Measurements from ENCODE around the gene CFAP119. TPM values are rescaled to one million over a fixed set of nuclear protein-coding genes. Genes with fewer than 3 reads are reported as not detected.

The CFAP119 gene
- total and polyA plus RNA-seq, 2 donors from 2014 or later: 12.2 to 13.5 TPM

DNA sequence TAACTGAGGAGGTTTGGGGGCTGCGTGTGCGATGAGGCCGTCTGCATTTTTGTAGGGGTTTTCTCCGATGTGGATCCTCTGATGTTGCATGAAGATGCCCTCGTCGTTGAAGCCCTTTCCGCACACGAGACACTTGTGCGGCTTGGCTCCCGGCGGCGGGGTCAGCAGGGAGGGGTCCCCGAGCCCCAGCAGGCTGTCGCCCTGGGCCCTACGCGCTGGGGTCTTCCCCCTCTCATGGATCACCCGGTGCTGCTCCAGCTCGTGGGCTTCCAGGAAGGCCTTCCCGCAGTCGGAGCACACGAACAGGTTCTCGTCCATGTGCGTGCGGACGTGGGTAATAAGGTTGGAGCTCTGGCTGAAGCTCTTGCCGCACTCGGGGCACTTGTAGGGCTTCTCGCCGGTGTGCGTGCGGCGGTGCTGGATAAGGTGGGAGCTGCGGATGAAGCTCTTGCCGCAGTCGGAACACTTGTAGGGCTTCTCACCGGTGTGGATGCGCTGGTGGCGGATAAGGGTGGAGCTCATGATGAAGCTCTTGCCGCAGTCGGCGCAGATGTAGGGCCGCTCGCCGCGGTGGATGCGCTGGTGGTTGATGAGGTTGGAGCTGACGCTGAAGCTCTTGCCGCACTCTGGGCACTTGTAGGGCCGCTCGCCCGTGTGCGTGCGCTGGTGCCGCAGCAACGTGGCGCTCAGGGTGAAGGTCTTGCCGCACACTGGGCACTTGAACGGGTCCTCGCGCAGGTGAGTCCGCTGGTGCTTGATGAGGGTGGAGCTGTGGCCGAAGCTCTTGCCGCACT lies 20.8 kb upstream of the CFAP119 start:
- no peak overlapping the region for H3K4me3 ChIP-seq (ENCODE audit: low read length in 3 of 3)
- DNase-seq (peak in 1 of 5 donors; percentile 25), FAIRE-seq (no peak)
- no peaks in the 10 kb centered on the region for H3K27me3 ChIP-seq (ENCODE audit: control insufficient read depth, insufficient read depth, low read length)
- no peak overlapping the region for H3K27ac ChIP-seq (ENCODE audit: low read depth in 2 of 2, low read length in 2 of 2)
- H3K36me3 ChIP-seq (ENCODE audit: control insufficient read depth in 2 of 3, insufficient read depth in 3 of 3, low read length in 3 of 3): peaks cover 0 to 9% (median 5%) of the 10 kb centered on the region in 3 donors
- no peak overlapping the region for H3K9ac ChIP-seq (ENCODE audit: low read length in 3 of 3)
- H3K4me1 ChIP-seq (ENCODE audit: control insufficient read depth in 2 of 3, insufficient read depth in 2 of 3, low read depth in 1 of 3, low read length in 3 of 3): peaks cover 0 to 3% (median 0%) of the 10 kb centered on the region in 3 donors
- no peaks in the 10 kb centered on the region for H3K9me3 ChIP-seq (ENCODE audit: control insufficient read depth in 2 of 3, insufficient read depth in 1 of 3, low read length in 3 of 3)
- intact Hi-C loops (cut with DNase I): no loop called here
- TF ChIP-seq, protein P1, sequence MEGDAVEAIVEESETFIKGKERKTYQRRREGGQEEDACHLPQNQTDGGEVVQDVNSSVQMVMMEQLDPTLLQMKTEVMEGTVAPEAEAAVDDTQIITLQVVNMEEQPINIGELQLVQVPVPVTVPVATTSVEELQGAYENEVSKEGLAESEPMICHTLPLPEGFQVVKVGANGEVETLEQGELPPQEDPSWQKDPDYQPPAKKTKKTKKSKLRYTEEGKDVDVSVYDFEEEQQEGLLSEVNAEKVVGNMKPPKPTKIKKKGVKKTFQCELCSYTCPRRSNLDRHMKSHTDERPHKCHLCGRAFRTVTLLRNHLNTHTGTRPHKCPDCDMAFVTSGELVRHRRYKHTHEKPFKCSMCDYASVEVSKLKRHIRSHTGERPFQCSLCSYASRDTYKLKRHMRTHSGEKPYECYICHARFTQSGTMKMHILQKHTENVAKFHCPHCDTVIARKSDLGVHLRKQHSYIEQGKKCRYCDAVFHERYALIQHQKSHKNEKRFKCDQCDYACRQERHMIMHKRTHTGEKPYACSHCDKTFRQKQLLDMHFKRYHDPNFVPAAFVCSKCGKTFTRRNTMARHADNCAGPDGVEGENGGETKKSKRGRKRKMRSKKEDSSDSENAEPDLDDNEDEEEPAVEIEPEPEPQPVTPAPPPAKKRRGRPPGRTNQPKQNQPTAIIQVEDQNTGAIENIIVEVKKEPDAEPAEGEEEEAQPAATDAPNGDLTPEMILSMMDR (IDR thresholded peaks at IDR 0.05; ENCODE audit: borderline replicate concordance, extremely low read depth, insufficient read depth): no peak

DNA sequence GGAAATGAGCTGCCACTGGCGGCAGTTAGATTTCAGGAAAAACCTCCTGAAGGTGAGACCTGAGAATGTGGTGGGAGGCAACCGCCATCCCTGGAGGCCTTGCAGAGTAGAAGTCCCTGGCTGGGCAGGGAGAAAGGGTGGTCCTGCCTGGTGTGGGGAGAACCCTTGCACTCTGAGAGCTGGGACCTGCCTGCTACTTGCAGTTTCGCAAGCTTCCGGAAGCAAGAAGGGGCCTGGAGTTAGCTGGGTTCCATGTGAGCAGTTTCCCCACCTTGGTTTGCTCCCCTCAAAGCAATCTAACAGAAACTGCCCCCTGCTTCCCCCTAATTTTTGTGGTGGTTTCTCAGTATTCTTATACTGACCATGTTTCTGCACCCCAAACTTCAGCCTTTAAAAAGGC lies 18.7 kb upstream of the CFAP119 start:
- Histone ChIP-seq H3K27ac (ENCODE audit: low read depth in 2 of 2, low read length in 2 of 2) (no peak overlapping the region), H3K9me3 (ENCODE audit: control insufficient read depth in 2 of 3, insufficient read depth in 1 of 3, low read length in 3 of 3) (no peaks in the 10 kb centered on the region), H3K4me3 (ENCODE audit: low read length in 3 of 3) (no peak overlapping the region), H3K9ac (ENCODE audit: low read length in 3 of 3) (no peak overlapping the region), H3K4me1 (ENCODE audit: control insufficient read depth in 2 of 3, insufficient read depth in 2 of 3, low read depth in 1 of 3, low read length in 3 of 3) (peaks cover 0 to 6% (median 2%) of the 10 kb centered on the region in 3 donors), H3K27me3 (ENCODE audit: control insufficient read depth, insufficient read depth, low read length) (no peaks in the 10 kb centered on the region), H3K36me3 (ENCODE audit: control insufficient read depth in 2 of 3, insufficient read depth in 3 of 3, low read length in 3 of 3) (peaks cover 0 to 9% (median 5%) of the 10 kb centered on the region in 3 donors)
- intact Hi-C loops (cut with DNase I): no loop called here
- peak in 1 of 5 donors; percentile 26 for DNase-seq
- no peak for FAIRE-seq
- TF ChIP-seq, protein P1 (IDR thresholded peaks at IDR 0.05; ENCODE audit: borderline replicate concordance, extremely low read depth, insufficient read depth): no peak

DNA sequence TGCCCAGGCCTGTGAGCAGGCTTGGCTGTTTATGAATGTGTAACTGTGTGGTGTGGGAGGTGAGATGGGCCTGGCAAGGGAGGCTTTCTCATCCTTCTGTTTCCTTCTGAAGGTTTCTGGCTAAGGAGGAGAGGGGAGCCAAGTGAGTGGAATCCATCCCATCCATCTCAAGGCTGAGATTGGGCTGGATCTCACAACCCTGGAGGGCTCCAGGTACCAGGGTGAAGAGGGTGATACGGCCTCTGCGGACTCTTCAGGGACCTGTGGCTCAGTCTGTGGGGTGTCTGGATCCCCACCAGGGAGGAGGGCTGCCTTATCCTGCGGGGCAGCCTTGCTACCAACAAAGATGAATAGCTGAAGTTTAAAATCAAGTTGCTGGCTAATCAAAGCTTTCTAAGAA lies 18.2 kb upstream of the CFAP119 start:
- H3K9me3 ChIP-seq (ENCODE audit: control insufficient read depth in 2 of 3, insufficient read depth in 1 of 3, low read length in 3 of 3): no peaks in the 10 kb centered on the region
- H3K36me3 ChIP-seq (ENCODE audit: control insufficient read depth in 2 of 3, insufficient read depth in 3 of 3, low read length in 3 of 3): peaks cover 0 to 9% (median 5%) of the 10 kb centered on the region in 3 donors
- H3K27ac ChIP-seq (ENCODE audit: low read depth in 2 of 2, low read length in 2 of 2): no peak overlapping the region
- DNase-seq (peak in 1 of 5 donors; percentile 20), FAIRE-seq (no peak)
- no peak overlapping the region for H3K4me3 ChIP-seq (ENCODE audit: low read length in 3 of 3)
- no peak overlapping the region for H3K9ac ChIP-seq (ENCODE audit: low read length in 3 of 3)
- no peaks in the 10 kb centered on the region for H3K27me3 ChIP-seq (ENCODE audit: control insufficient read depth, insufficient read depth, low read length)
- intact Hi-C loops (cut with DNase I): no loop called here
- H3K4me1 ChIP-seq (ENCODE audit: control insufficient read depth in 2 of 3, insufficient read depth in 2 of 3, low read depth in 1 of 3, low read length in 3 of 3): peaks cover 0 to 8% (median 2%) of the 10 kb centered on the region in 3 donors
- TF ChIP-seq, protein P1 (IDR thresholded peaks at IDR 0.05; ENCODE audit: borderline replicate concordance, extremely low read depth, insufficient read depth): no peak

All from kidney (tissue), 14 donors.